GM21390 (cell line): Measurements from ENCODE around the gene PXMP4.

Experiments used
- ATAC-seq: cut with Tn5 transposase; IDR thresholded peaks from one replicate; pipeline ENCODE4 v1.9.1; 2021; ENCODE audit not compliant: unreplicated experiment

PXMP4 gene

GRCh38 chr20:33685328-33686099 is 34.6 kb downstream of the PXMP4 start:
- ATAC-seq = peak; percentile 43

- no peak for ATAC-seq
Measured at GRCh38 chr20:33684533-33685327, 35.4 kb downstream of the PXMP4 start.

- no peak for ATAC-seq
Measured at GRCh38 chr20:33681728-33682353, 38.3 kb downstream of the PXMP4 start.

- ATAC-seq = no peak
Measured at GRCh38 chr20:33681288-33681687, 38.8 kb downstream of the PXMP4 start.

GRCh38 chr20:33680686-33681085 is 39.4 kb downstream of the PXMP4 start:
- no peak for ATAC-seq

- no peak for ATAC-seq
Measured at GRCh38 chr20:33679758-33680485, 40.2 kb downstream of the PXMP4 start.

- no peak for ATAC-seq
Measured at GRCh38 chr20:33677991-33678702, 42.0 kb downstream of the PXMP4 start.

GRCh38 chr20:33676652-33677645 is 43.2 kb downstream of the PXMP4 start:
- no peak for ATAC-seq

- no peak for ATAC-seq
Measured at GRCh38 chr20:33676121-33676520, 44.0 kb downstream of the PXMP4 start.

- no peak for ATAC-seq
Measured at GRCh38 chr20:33675136-33675959, 44.8 kb downstream of the PXMP4 start.

GRCh38 chr20:33674294-33675135 is 45.6 kb downstream of the PXMP4 start, which contains the start of gene NECAB3:
Gene NECAB3 (minus strand): TSS chr20:33674428. CDS start chr20:33674352, 76 bp downstream.
- peak; percentile 79 for ATAC-seq

- ATAC-seq = peak; percentile 42
Measured at GRCh38 chr20:33673410-33674293, 46.5 kb downstream of the PXMP4 start.

- no peak for ATAC-seq
Measured at GRCh38 chr20:33673114-33673409, 47.0 kb downstream of the PXMP4 start.

GRCh38 chr20:33672426-33673113 is 47.5 kb downstream of the PXMP4 start:
- no peak for ATAC-seq

- ATAC-seq = no peak
Measured at GRCh38 chr20:33671573-33672288, 48.4 kb downstream of the PXMP4 start.
